Mesodermal cell (in vitro differentiated cells): Measurements from ENCODE around the gene CHEK2.
A peak's percentile ranks its signal among the peaks of the same experiment; 100 is the strongest.
"Not testable (repeated sequence)": the region's sequence is repeated elsewhere in the genome, so short reads cannot be mapped to it uniquely, and the experiment has no call there.

Experiments used
- H3K27ac ChIP-seq: 2 replicates; pipeline ENCODE4 v1.7.0; 2013; ENCODE audit warnings: mild to moderate bottlenecking, low read depth, low read length, moderate library complexity; ENCODE audit not compliant: severe bottlenecking
- H3K36me3 ChIP-seq: 2 replicates; pipeline ENCODE4 v1.7.1; 2013; ENCODE audit warnings: mild to moderate bottlenecking, low read length, moderate library complexity; ENCODE audit not compliant: control insufficient read depth, insufficient read depth
- H3K4me1 ChIP-seq: one replicate; pipeline ENCODE4 v1.7.1; 2013; ENCODE audit warnings: mild to moderate bottlenecking, low read length; ENCODE audit not compliant: insufficient read depth, control insufficient read depth, poor library complexity, severe bottlenecking
- H3K4me3 ChIP-seq: 2 replicates; pipeline ENCODE4 v1.7.0; 2013; ENCODE audit warnings: low read length, control low read depth, mild to moderate bottlenecking; ENCODE audit not compliant: insufficient read depth, poor library complexity, severe bottlenecking; ENCODE audit errors: extremely low read depth
- H3K9me3 ChIP-seq: 2 replicates; pipeline ENCODE4 v1.7.1; 2013; ENCODE audit warnings: mild to moderate bottlenecking, low read length, moderate library complexity; ENCODE audit not compliant: control insufficient read depth
- WGBS, 2 experiments: methylation state at CpG; one replicate each; pipeline ENCODE4 v1.1.5; 2013; ENCODE audit warnings: missing lambda C conversion rate in 2 of 2; ENCODE audit not compliant: insufficient coverage in 2 of 2; 5-methylcytosine and 5-hydroxymethylcytosine counted together

CHEK2 gene

DNA sequence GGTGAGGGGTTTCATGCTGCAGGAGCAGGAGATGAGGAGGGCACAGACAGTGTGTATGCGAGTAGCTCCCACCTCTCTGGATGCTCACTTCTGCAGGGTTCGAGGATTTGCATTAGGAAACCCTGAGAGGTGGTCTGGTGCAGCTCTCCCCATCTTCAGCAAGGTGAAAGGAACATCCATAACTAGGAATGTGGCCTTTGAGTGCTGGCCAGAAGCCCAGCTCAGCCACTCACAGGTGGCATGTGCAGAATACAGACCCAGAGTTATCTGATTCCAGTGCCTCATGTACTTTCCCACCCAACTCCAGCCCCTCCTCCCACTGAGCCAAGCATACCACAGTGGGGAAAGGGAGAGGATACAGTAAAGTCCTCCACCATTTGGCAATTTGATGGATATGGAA, 51.8 kb downstream of the CHEK2 start:
- H3K27ac ChIP-seq, H3K9me3 ChIP-seq, H3K4me3 ChIP-seq, H3K4me1 ChIP-seq, H3K36me3 ChIP-seq: not testable (repeated sequence)
- WGBS, 2 experiments, result 88 to 100% methylated on average over 1 of the region's 2 CpGs

- not testable (repeated sequence) for H3K36me3 ChIP-seq, H3K27ac ChIP-seq, H3K4me1 ChIP-seq, H3K4me3 ChIP-seq, H3K9me3 ChIP-seq
- WGBS, 2 experiments, result no CpG with 5 or more reads among the region's 4 CpGs
Measured at GRCh38 chr22:28682966-28683365, 58.7 kb downstream of the CHEK2 start.

DNA sequence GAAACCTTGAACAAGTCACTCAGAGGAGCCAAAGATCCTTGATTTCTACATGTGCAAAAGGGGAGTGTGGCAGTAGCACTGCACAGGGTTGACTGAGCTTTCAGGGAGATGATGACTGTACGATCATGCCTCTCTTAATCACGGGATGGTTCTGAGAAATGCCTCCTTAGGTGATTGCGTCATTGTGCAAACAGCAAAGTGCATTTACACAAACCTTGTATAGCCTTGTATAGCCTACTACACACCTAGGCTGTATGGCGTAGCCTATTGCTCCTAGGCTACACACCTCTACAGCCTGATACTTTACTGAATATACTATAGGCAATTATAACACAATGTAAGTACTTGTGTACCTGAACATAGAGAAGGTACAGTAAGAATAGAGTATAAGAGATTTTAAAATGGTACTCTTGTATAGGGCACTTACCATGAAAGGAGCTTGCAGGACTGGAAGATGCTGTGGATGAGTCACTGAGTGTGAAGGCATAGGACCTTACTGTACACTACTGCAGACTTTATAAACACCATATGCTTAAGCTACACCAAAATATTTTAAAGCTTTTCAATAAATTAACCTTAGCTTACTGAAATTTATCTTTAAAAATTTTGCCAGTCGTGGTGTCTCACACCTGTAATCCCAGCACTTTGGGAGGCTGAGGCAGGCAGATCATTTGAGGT, 60.7 kb downstream of the CHEK2 start:
- 100% methylated on average over 1 to 2 of the region's 5 CpGs for WGBS, 2 experiments
- H3K4me3 ChIP-seq, H3K27ac ChIP-seq, H3K9me3 ChIP-seq, H3K4me1 ChIP-seq, H3K36me3 ChIP-seq: not testable (repeated sequence)

GRCh38 chr22:28679611-28680287, 61.9 kb downstream of the CHEK2 start, which contains the start of gene TTC28:
TTC28 (minus strand) TSS chr22:28679840; CDS start chr22:28679723, 117 bp downstream.
- not testable (repeated sequence) for H3K36me3 ChIP-seq, H3K4me1 ChIP-seq, H3K9me3 ChIP-seq
- Histone ChIP-seq H3K4me3 (peak within 1 kb of the TSS; percentile 63), H3K27ac (peak within 1 kb of the TSS; percentile 29)
- WGBS, 2 experiments, result 1% methylated on average over 31 to 58 of the region's 101 CpGs

GRCh38 chr22:28678778-28679610, 62.6 kb downstream of the CHEK2 start:
- Histone ChIP-seq H3K27ac (peak overlapping the region; percentile 29), H3K4me3 (peak overlapping the region; percentile 63)
- 17 to 18% methylated on average over 22 to 40 of the region's 58 CpGs for WGBS, 2 experiments
- not testable (repeated sequence) for H3K9me3 ChIP-seq, H3K4me1 ChIP-seq, H3K36me3 ChIP-seq

DNA sequence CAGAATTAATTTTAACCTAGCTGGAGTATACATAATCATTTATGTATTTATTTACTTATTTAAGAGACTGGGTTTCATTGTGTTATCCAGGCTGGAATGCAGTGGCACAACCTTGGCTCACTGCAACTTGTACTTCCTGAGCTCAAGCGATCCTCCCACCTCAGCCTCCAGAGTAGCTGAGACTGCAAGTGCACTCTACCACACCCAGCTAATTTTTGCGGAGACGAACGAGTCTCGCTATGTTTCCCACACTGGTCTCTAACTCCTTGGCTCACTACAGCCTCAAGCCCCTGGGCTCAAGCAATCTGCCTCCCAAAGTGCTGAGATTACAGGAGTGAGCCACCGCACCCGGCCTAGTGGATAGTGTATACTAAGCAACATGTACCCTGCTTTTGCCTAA, 63.5 kb downstream of the CHEK2 start:
- not testable (repeated sequence) for H3K27ac ChIP-seq, H3K4me3 ChIP-seq, H3K36me3 ChIP-seq, H3K4me1 ChIP-seq, H3K9me3 ChIP-seq
- WGBS, 2 experiments, result 100% methylated on average over 1 of the region's 7 CpGs; no CpG with 5 or more reads in 1 of the 2 experiments

DNA sequence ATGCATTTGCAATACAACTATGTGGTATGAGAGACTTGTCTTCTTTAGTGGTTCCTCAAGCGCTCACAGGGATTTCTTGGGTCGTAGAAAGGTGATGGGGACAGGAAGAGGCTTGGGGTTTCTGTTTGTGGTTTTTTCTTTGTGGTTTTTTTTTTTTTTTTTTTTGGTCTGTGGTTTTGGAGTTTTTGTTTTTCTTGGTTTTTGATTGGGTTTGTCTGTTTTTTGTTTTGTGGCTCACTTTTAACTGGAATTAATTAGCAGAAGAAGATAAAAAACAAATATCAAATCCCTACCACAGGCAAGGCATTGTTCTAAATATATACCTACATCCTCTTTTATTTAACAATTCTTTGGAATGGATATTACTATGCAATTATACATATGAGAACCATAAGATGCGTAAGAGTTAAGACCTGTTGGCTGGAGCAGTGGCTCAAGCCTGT, 67.5 kb downstream of the CHEK2 start:
- H3K4me1 ChIP-seq, result no peaks in the 10 kb centered on the region
- H3K27ac ChIP-seq, result no peak overlapping the region
- no peaks in the 10 kb centered on the region for H3K9me3 ChIP-seq
- peaks cover 4% of the 10 kb centered on the region for H3K36me3 ChIP-seq
- no peak overlapping the region for H3K4me3 ChIP-seq
- 78 to 85% methylated on average over 2 of the region's 3 CpGs for WGBS, 2 experiments

- H3K36me3 ChIP-seq, result peaks cover 4% of the 10 kb centered on the region
- WGBS, 2 experiments, result 94% methylated on average over 2 of the region's 3 CpGs; no CpG with 5 or more reads in 1 of the 2 experiments
- H3K4me1 ChIP-seq, result no peaks in the 10 kb centered on the region
- H3K4me3 ChIP-seq, result no peak overlapping the region
- H3K9me3 ChIP-seq, result no peaks in the 10 kb centered on the region
- no peak overlapping the region for H3K27ac ChIP-seq
Measured at GRCh38 chr22:28670756-28671155, 70.9 kb downstream of the CHEK2 start.

DNA sequence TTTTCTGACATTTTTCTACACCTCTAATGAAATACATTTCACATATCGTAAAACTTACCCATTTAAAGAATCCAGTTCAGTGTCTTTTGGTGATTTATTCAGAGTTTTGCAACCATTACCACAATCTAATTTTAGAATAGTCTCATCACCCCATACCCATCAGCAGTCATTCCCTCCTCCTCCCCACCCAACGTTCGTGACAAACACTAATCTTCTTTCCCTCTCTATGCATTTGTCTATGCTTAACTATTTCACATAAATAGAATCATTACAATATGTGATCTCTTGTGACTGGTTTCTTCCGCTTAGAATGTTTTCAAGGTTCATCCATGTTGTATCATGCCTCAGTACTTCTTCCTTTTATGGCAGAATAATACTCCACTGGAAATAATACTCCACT, 71.5 kb downstream of the CHEK2 start:
- 94 to 100% methylated on average over 2 of the region's 4 CpGs for WGBS, 2 experiments
- no peak overlapping the region for H3K4me3 ChIP-seq
- no peaks in the 10 kb centered on the region for H3K9me3 ChIP-seq
- no peaks in the 10 kb centered on the region for H3K4me1 ChIP-seq
- peaks cover 4% of the 10 kb centered on the region for H3K36me3 ChIP-seq
- H3K27ac ChIP-seq, result no peak overlapping the region

GRCh38 chr22:28669387-28669786, 72.2 kb downstream of the CHEK2 start:
- peaks cover 4% of the 10 kb centered on the region for H3K36me3 ChIP-seq
- no peaks in the 10 kb centered on the region for H3K4me1 ChIP-seq
- H3K9me3 ChIP-seq, result no peaks in the 10 kb centered on the region
- no peak overlapping the region for H3K27ac ChIP-seq
- no peak overlapping the region for H3K4me3 ChIP-seq
- no CpG with 5 or more reads among the region's 2 CpGs for WGBS, 2 experiments
